Measurements from ENCODE around the gene DNAJC4.

Gene DNAJC4

DNA sequence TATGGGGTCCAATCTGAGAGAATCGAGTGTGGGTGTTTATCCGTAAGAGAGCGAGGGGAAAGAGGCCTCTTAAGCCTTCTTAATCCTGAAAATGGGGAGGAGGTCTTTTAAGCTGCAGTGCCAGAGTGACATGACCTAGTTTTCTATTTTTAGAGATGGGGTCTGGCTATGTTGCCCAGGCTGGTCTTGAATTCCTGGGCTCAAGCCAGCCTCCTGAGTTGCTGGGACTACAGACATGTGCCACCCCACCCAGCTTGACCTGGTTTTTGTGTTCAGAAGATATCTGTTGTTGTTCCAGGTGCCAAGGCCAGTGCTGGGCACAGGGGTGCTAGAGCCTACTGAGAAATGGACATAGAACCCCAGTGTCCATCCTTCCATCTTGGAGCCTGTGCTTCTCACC, 52.7 kb downstream of the DNAJC4 start:
- FAIRE-seq: no peak
